GM19324 (cell line): ENCODE measurements around the gene VAV3.
"Not testable (repeated sequence)": the region's sequence is repeated elsewhere in the genome, so short reads cannot be mapped to it uniquely, and the experiment has no call there.

Source experiments
- ATAC-seq: cut with Tn5 transposase; IDR thresholded peaks from one replicate; pipeline ENCODE4 v1.9.1; 2021; ENCODE audit warnings: mild to moderate bottlenecking, moderate library complexity; ENCODE audit not compliant: unreplicated experiment, low FRiP score

Gene VAV3

GRCh38 chr1:107851418-107851817 lies 113.6 kb downstream of the VAV3 start:
- ATAC-seq = no peak

- not testable (repeated sequence) for ATAC-seq
These were observed 120.3 kb downstream of the VAV3 start for GRCh38 chr1:107844541-107845194.

GRCh38 chr1:107843989-107844388 lies 121.0 kb downstream of the VAV3 start:
- no peak for ATAC-seq

GRCh38 chr1:107842241-107842640 lies 122.7 kb downstream of the VAV3 start:
- no peak for ATAC-seq

- ATAC-seq = no peak
These were observed 124.3 kb downstream of the VAV3 start for GRCh38 chr1:107840725-107841124.

GRCh38 chr1:107838056-107838455 lies 126.9 kb downstream of the VAV3 start:
- no peak for ATAC-seq

- no peak for ATAC-seq
These were observed 129.8 kb downstream of the VAV3 start for GRCh38 chr1:107835151-107835670.

- ATAC-seq = no peak
These were observed 131.9 kb downstream of the VAV3 start for GRCh38 chr1:107833061-107833460.

GRCh38 chr1:107831921-107832320 lies 133.1 kb downstream of the VAV3 start:
- ATAC-seq = no peak

GRCh38 chr1:107830526-107830925 lies 134.5 kb downstream of the VAV3 start:
- ATAC-seq = no peak

- no peak for ATAC-seq
These were observed 134.9 kb downstream of the VAV3 start for GRCh38 chr1:107830075-107830474.

GRCh38 chr1:107829036-107829770 lies 135.8 kb downstream of the VAV3 start:
- no peak for ATAC-seq

GRCh38 chr1:107824946-107825345 lies 140.0 kb downstream of the VAV3 start:
- ATAC-seq = no peak

GRCh38 chr1:107821340-107821739 lies 143.6 kb downstream of the VAV3 start:
- no peak for ATAC-seq

- no peak for ATAC-seq
These were observed 144.2 kb downstream of the VAV3 start for GRCh38 chr1:107820801-107821200.

- no peak for ATAC-seq
These were observed 147.0 kb downstream of the VAV3 start for GRCh38 chr1:107817935-107818334.

- no peak for ATAC-seq
These were observed 147.8 kb downstream of the VAV3 start for GRCh38 chr1:107817206-107817605.

GRCh38 chr1:107810291-107810951 lies 154.6 kb downstream of the VAV3 start:
- no peak for ATAC-seq

GRCh38 chr1:107807855-107808254 lies 157.1 kb downstream of the VAV3 start:
- ATAC-seq = no peak

GRCh38 chr1:107807405-107807804 lies 157.6 kb downstream of the VAV3 start:
- no peak for ATAC-seq

GRCh38 chr1:107806902-107807301 lies 158.1 kb downstream of the VAV3 start:
- no peak for ATAC-seq
